HepG2 (cell line): ENCODE data around the gene HS6ST1. TPM values are rescaled to one million over a fixed set of nuclear protein-coding genes. Genes with fewer than 3 reads are reported as not detected.

Experiments used
- ATAC-seq: fragments of 200-7000 bp; cut with Tn5 transposase; 3 replicates; pipeline ENCODE4 v1.9.1; 2020; ENCODE audit warnings: mild to moderate bottlenecking, moderate library complexity
- BruUV-seq: library from RNA; stranded (reverse); fragments of 400-500 nt; replicated peaks from 2 replicates; lab custom pipeline; 2021; lab: Mats Ljungman, UMichigan
- CTCF ChIA-PET: fragments of 300-600 bp; formaldehyde crosslinking; extraction: SDS; loops from one replicate; lab custom pipeline; 2021; ENCODE audit warnings: low total read pairs, inconsistent platforms, low intra/inter-chr PET ratio; lab: Yijun Ruan, JAX
- POLR2A ChIA-PET: fragments of 350-600 bp; sonication (Branson Sonifier 250); formaldehyde crosslinking; loops from one replicate; lab custom pipeline; 2020; ENCODE audit warnings: antibody characterized with exemption, inconsistent platforms; lab: Yijun Ruan, JAX
- DNase-seq: peaks from one replicate; pipeline ENCODE4 v3.0.0-alpha.2; 2015; ENCODE audit warnings: low spot score
- FAIRE-seq: peaks from 3 replicates; lab custom pipeline; 2011; peaks lifted over from hg19 to GRCh38; lab: Jason Lieb, UNC
- H2AFZ ChIP-seq: one replicate; pipeline ENCODE4 v1.6.1; 2011; ENCODE audit warnings: low read length, inconsistent platforms
- H3K27ac ChIP-seq: fragments of 300-600 bp; 3 replicates; pipeline ENCODE4 v1.8.0; 2011; ENCODE audit warnings: mixed run types, mild to moderate bottlenecking, mixed read lengths, low read length, inconsistent platforms; ENCODE audit not compliant: insufficient read depth; ENCODE audit errors: extremely low read length
- H3K27me3 ChIP-seq, 2 experiments: fragments of 200-600 bp in 1 of 2; 2 replicates in 1 of 2; 3 replicates in 1 of 2; pipeline versions ENCODE4 v1.6.0 to v1.8.0; 2011; ENCODE audit warnings: low read length in 2 of 2, mild to moderate bottlenecking in 2 of 2, moderate library complexity in 2 of 2, inconsistent platforms in 1 of 2; ENCODE audit not compliant: insufficient read depth in 2 of 2, control insufficient read depth in 1 of 2
- H3K36me3 ChIP-seq, 2 experiments: fragments of 200-600 bp in 1 of 2; replicated peaks in 1 of 2; 2 replicates in 1 of 2; 3 replicates in 1 of 2; pipeline versions ENCODE4 v1.5.1 to v1.8.0; 2011; ENCODE audit warnings: low read length in 2 of 2, inconsistent platforms in 1 of 2; ENCODE audit not compliant: insufficient read depth in 2 of 2, control insufficient read depth in 1 of 2
- H3K4me1 ChIP-seq: 2 replicates; pipeline ENCODE4 v1.5.1; 2012; ENCODE audit warnings: low read length, inconsistent platforms; ENCODE audit not compliant: insufficient read depth
- H3K4me2 ChIP-seq: 2 replicates; pipeline ENCODE4 v1.6.0; 2011; ENCODE audit warnings: low read depth, low read length, inconsistent platforms
- H3K4me3 ChIP-seq, 3 experiments: fragments of 200-600 bp in 1 of 3; sonication (generic), shearing (Covaris generic) in 1 of 3; replicated peaks in 1 of 3; 2 replicates each; pipeline ENCODE4 v1.5.1; 2011 to 2016; ENCODE audit warnings: low read length in 3 of 3, inconsistent platforms in 2 of 3, low read depth in 2 of 3, mild to moderate bottlenecking in 2 of 3, control low read depth in 1 of 3, mixed read lengths in 1 of 3; ENCODE audit not compliant: insufficient read depth in 1 of 3
- H3K79me2 ChIP-seq: one replicate; pipeline ENCODE4 v1.6.1; 2011; ENCODE audit warnings: low read length, inconsistent platforms; ENCODE audit not compliant: insufficient read depth
- H3K9ac ChIP-seq: 2 replicates; pipeline ENCODE4 v1.6.0; 2011; ENCODE audit warnings: mild to moderate bottlenecking, low read depth, low read length, inconsistent platforms; ENCODE audit not compliant: insufficient read depth
- H3K9me3 ChIP-seq: 2 replicates; pipeline ENCODE4 v1.5.1; 2012; ENCODE audit warnings: mild to moderate bottlenecking, low read length
- H4K20me1 ChIP-seq: 2 replicates; pipeline ENCODE4 v1.6.0; 2011; ENCODE audit warnings: inconsistent platforms, mild to moderate bottlenecking, low read length, moderate library complexity; ENCODE audit not compliant: insufficient read depth
- ATF3 ChIP-seq: sonication (generic); formaldehyde crosslinking; IDR thresholded peaks from 2 replicates; pipeline ENCODE4 v1.4.0; 2020; ENCODE audit warnings: missing genetic modification reagents
- GZF1 ChIP-seq: sonication (generic); formaldehyde crosslinking; IDR thresholded peaks from 2 replicates; pipeline ENCODE4 v1.5.1; 2020; ENCODE audit warnings: mild to moderate bottlenecking, missing genetic modification reagents
- SRF ChIP-seq: IDR thresholded peaks from 2 replicates; pipeline ENCODE4 v1.6.1; 2011; ENCODE audit warnings: mild to moderate bottlenecking, low read depth, low read length, moderate library complexity
- ZBTB49 ChIP-seq: sonication (generic); formaldehyde crosslinking; IDR thresholded peaks from 2 replicates; pipeline ENCODE4 v1.4.0; 2020; ENCODE audit warnings: missing genetic modification reagents, borderline replicate concordance
- ZNF570 ChIP-seq: sonication (generic); formaldehyde crosslinking; IDR thresholded peaks from 2 replicates; pipeline ENCODE4 v1.4.0; 2020; ENCODE audit warnings: mild to moderate bottlenecking, missing genetic modification reagents, borderline replicate concordance
- ZNF687 ChIP-seq: sonication (generic); formaldehyde crosslinking; IDR thresholded peaks from 2 replicates; pipeline ENCODE4 v1.5.1; 2020; ENCODE audit warnings: mild to moderate bottlenecking, missing genetic modification reagents, moderate library complexity
- WGBS: methylation state at CpG from one replicate; pipeline ENCODE4 v1.1.6; 2017; ENCODE audit warnings: low lambda C conversion rate; 5-methylcytosine and 5-hydroxymethylcytosine counted together
- in situ Hi-C: cut with HindIII; loops from 2 replicates; pipeline ENCODE4 v1.10.0; 2017; ENCODE audit warnings: low pct_unique_long_range_greater_than_20kb; ENCODE audit not compliant: extremely low pct_ligation_motif_present
- intact Hi-C: fragments of 100-400 bp; cut with micrococcal nuclease; formaldehyde crosslinking; loops from one replicate; pipeline ENCODE4 v1.10.0; 2022; ENCODE audit not compliant: unreplicated experiment
- polyA plus RNA-seq, 8 experiments: library from polyadenylated mRNA; depleted of rRNA in 3 of 8; stranded (reverse) in 7 of 8; unstranded in 1 of 8; fragments of >200 nt; fragmentation: Illumina TruSeq in 4 of 8; extraction: Trizol in 4 of 8; gene quantifications; 2 replicates each; pipeline versions ENCODE4 v1.2.1 to v1.2.3, GENCODE V29; 2011 to 2016; ENCODE audit warnings: low read depth in 4 of 8, missing spikeins in 1 of 8, mixed read lengths in 1 of 8; ENCODE audit not compliant: insufficient read depth in 1 of 8
- total RNA-seq, 5 experiments: library from RNA; depleted of rRNA; stranded (reverse); fragments of >200 nt; fragmentation: Illumina TruSeq; extraction: Trizol; gene quantifications; 2 replicates each; pipeline ENCODE4 v1.2.3, GENCODE V29; 2016; ENCODE audit warnings: low read depth in 1 of 5
- TF ChIP-seq, protein P1 (sequence below): sonication (generic); formaldehyde crosslinking; conservative IDR thresholded peaks from 2 replicates; pipeline ENCODE4 v1.5.0; 2020; ENCODE audit warnings: missing genetic modification reagents

Gene HS6ST1
- total and polyA plus RNA-seq, 2 of the 13 experiments (the other 11 are each of a cell fraction or from before 2014, with no cell fraction given), result 34.5 to 84.6 TPM

- H4K20me1 ChIP-seq, result no peaks in the 10 kb centered on the region
- in situ Hi-C loops, result no loop called here
- ATAC-seq (peak; percentile 10; the same call in 1 of the 3 replicates), DNase-seq (no peak), FAIRE-seq (no peak)
- TF ChIP-seq ZNF570 (CRISPR knock-in tag), result no peak
- 0 out of 2 replicates have a peak, but pooled peaks have one; percentile 10 for TF ChIP-seq ZNF687
- no peak for TF ChIP-seq SRF
- TF ChIP-seq ZBTB49 (CRISPR knock-in tag), result no peak
- no peak for TF ChIP-seq GZF1 (CRISPR knock-in tag)
- TF ChIP-seq, protein P1, sequence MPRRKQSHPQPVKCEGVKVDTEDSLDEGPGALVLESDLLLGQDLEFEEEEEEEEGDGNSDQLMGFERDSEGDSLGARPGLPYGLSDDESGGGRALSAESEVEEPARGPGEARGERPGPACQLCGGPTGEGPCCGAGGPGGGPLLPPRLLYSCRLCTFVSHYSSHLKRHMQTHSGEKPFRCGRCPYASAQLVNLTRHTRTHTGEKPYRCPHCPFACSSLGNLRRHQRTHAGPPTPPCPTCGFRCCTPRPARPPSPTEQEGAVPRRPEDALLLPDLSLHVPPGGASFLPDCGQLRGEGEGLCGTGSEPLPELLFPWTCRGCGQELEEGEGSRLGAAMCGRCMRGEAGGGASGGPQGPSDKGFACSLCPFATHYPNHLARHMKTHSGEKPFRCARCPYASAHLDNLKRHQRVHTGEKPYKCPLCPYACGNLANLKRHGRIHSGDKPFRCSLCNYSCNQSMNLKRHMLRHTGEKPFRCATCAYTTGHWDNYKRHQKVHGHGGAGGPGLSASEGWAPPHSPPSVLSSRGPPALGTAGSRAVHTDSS (CRISPR knock-in tag), result no peak
- no peak for TF ChIP-seq ATF3
- H3K27me3 ChIP-seq, result peaks cover 13 to 30% of the 10 kb centered on the region in 2 experiments
- ChIA-PET POLR2A (no interaction called here), CTCF (no interaction called here)
- 23% methylated on average over 6 of the region's 10 CpGs for WGBS
- H3K9ac ChIP-seq, result no peak overlapping the region
- no TSS peak for BruUV-seq
- intact Hi-C loops, result no loop called here
- H3K4me3 ChIP-seq, result no peak overlapping the region
- no peak overlapping the region for H3K4me2 ChIP-seq
- H3K4me1 ChIP-seq, result peaks cover 12% of the 10 kb centered on the region
- no peak overlapping the region for H3K27ac ChIP-seq
- no peak overlapping the region for H2AFZ ChIP-seq
- no peaks in the 10 kb centered on the region for H3K9me3 ChIP-seq
- no peaks in the 10 kb centered on the region for H3K79me2 ChIP-seq
- H3K36me3 ChIP-seq, result no peaks in the 10 kb centered on the region
Measured at GRCh38 chr2:128366713-128367511, 48.2 kb upstream of the HS6ST1 start.
